Colonic mucosa (tissue), 4 donors: ENCODE data around the gene MT1M. TPM values are rescaled to one million over a fixed set of nuclear protein-coding genes. Genes with fewer than 3 reads are reported as not detected.

Experiments used
- DNase-seq: peaks from one replicate; pipeline ENCODE4 v3.0.0-alpha.2; 2020
- H3K27ac ChIP-seq: fragments of 200-600 bp; one replicate; pipeline ENCODE4 v1.8.0; 2021
- H3K27me3 ChIP-seq: fragments of 200-600 bp; one replicate; pipeline ENCODE4 v1.8.0; 2021
- H3K36me3 ChIP-seq: fragments of 200-600 bp; one replicate; pipeline ENCODE4 v1.8.0; 2021
- H3K4me1 ChIP-seq: fragments of 200-600 bp; one replicate; pipeline ENCODE4 v1.8.0; 2021; ENCODE audit warnings: mild to moderate bottlenecking
- H3K4me3 ChIP-seq: fragments of 200-600 bp; one replicate; pipeline ENCODE4 v1.8.0; 2021
- H3K9ac ChIP-seq, 2 donors: one replicate each; pipeline ENCODE4 v1.7.0; 2013; ENCODE audit warnings: control low read depth in 2 of 2, low read depth in 2 of 2, low read length in 2 of 2
- H3K9me3 ChIP-seq: fragments of 200-600 bp; one replicate; pipeline ENCODE4 v1.8.0; 2021
- intact Hi-C: fragments of 100-400 bp; cut with DNase I; formaldehyde crosslinking; loops from one replicate; pipeline ENCODE4 v1.14.1; 2022
- total RNA-seq, 2 donors: library from RNA; stranded (reverse); fragmentation: NEBNext Ultra II Directional in 1 of 2; extraction: Animal tissue kit (Norgen Biotek cat#: 25700) in 1 of 2; gene quantifications; one replicate each; pipeline ENCODE4 v1.2.1, GENCODE V29; 2021
- TF ChIP-seq, protein P1 (sequence below): fragments of 200-600 bp; IDR thresholded peaks from one replicate; pipeline ENCODE4 v1.8.0; 2022; ENCODE audit warnings: antibody characterized with exemption, mild to moderate bottlenecking
- donor health status: healthy.
- donor health status: DM: no; HTN: no; CAD: no.
- donor health status: DM: no; HTN: no; CAD: no.

The MT1M gene
- total RNA-seq, 2 donors from 2014 or later = 19.0 to 21.2 TPM

DNA sequence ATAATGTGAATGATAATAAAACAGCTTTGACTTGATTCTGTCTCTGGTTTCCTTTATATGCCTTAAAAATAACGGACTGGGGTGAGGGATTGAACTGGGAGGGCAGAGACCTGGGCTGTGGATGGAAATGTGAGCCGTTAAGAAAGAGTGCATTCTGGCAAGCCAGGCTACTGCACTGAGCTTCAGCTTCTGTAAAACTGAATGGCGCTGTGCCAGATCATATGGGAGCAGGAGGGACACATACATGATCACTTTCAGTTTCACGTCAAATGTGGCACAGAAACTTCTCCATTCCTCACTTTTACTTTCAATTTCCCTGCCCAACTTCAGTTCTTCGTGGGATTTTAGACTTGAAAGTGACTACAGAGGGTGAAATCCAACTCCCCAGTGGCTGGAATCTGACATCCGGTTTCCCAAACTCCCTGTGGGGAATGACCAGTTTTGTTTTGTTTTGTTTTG is 23.0 kb upstream of the MT1M start:
- H3K27ac ChIP-seq = peak overlapping the region; percentile 88
- intact Hi-C loops = loop anchor here (10.0 kb wide), 1 partner anchor 95 kb away; no protein-coding TSS in a partner anchor
- H3K9me3 ChIP-seq = no peaks in the 10 kb centered on the region
- peak overlapping the region; percentile 64 to 94 for H3K9ac ChIP-seq
- no peaks in the 10 kb centered on the region for H3K36me3 ChIP-seq
- H3K4me1 ChIP-seq = peaks cover 11% of the 10 kb centered on the region
- peak; percentile 92 for DNase-seq
- H3K4me3 ChIP-seq = peak overlapping the region; percentile 54
- TF ChIP-seq, protein P1, sequence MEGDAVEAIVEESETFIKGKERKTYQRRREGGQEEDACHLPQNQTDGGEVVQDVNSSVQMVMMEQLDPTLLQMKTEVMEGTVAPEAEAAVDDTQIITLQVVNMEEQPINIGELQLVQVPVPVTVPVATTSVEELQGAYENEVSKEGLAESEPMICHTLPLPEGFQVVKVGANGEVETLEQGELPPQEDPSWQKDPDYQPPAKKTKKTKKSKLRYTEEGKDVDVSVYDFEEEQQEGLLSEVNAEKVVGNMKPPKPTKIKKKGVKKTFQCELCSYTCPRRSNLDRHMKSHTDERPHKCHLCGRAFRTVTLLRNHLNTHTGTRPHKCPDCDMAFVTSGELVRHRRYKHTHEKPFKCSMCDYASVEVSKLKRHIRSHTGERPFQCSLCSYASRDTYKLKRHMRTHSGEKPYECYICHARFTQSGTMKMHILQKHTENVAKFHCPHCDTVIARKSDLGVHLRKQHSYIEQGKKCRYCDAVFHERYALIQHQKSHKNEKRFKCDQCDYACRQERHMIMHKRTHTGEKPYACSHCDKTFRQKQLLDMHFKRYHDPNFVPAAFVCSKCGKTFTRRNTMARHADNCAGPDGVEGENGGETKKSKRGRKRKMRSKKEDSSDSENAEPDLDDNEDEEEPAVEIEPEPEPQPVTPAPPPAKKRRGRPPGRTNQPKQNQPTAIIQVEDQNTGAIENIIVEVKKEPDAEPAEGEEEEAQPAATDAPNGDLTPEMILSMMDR = no peak
- H3K27me3 ChIP-seq = no peaks in the 10 kb centered on the region

DNA sequence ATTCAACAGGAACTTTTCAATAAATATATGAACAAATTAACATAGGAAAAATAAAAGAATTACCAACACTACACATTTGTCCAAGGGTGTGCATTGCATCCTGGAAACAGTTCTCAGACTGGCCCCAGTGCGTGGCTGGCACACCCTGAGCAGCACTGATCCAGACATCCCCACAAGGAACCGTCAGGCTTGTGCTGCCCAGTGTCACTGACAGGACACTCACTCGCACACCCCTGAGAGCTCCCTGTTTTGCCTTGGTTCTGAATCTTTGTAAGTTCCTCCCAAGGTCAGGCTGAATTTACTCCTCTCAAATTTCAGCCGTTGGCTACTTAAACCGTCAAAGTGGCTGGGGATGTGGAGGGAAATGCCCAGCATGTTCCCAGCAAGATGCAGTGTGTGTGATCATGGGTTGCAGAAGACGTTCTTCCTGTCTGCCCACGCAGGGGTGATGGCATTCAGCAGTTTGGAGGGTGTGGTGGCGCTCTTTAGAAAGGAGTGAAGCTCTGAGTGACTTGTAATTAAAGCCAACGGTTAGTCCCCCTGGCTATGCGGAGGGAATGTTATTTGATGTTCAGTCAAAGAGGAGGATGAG is 22.3 kb upstream of the MT1M start:
- TF ChIP-seq, protein P1 = no peak
- peak; percentile 61 for DNase-seq
- Histone ChIP-seq H3K4me3 (peak overlapping the region; percentile 54), H3K4me1 (peaks cover 11% of the 10 kb centered on the region), H3K36me3 (no peaks in the 10 kb centered on the region), H3K27ac (peak overlapping the region; percentile 88), H3K27me3 (no peaks in the 10 kb centered on the region), H3K9me3 (no peaks in the 10 kb centered on the region), H3K9ac (peak overlapping the region in 1 of 2 donors; percentile 94)
- intact Hi-C loops = no loop called here

DNA sequence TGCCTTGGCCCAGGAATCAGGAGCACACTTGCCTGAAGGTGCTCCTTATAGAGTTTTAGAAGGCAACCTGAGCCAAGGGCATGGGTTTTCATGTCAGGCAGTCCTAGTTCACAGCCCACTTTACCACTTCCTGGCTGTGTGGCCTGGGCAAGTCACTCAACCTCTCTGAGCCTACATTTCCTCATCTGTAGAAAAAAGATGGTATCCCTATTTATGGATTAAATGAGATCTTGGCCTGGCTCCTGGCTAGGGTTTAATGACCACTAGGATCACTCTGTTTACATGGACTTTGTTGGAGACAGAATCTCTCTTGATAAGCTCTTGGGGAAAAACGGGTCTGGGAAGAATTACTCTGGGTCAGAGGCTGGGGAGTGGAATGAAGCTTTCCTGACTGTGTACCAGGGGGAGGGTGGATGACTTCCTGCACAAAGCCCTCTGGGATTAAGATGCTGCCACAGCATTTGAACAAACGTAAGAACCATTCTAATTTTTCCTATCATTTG is 21.8 kb upstream of the MT1M start:
- Histone ChIP-seq H3K4me3 (peak overlapping the region; percentile 54), H3K9ac (peak overlapping the region in 1 of 2 donors; percentile 94)

DNA sequence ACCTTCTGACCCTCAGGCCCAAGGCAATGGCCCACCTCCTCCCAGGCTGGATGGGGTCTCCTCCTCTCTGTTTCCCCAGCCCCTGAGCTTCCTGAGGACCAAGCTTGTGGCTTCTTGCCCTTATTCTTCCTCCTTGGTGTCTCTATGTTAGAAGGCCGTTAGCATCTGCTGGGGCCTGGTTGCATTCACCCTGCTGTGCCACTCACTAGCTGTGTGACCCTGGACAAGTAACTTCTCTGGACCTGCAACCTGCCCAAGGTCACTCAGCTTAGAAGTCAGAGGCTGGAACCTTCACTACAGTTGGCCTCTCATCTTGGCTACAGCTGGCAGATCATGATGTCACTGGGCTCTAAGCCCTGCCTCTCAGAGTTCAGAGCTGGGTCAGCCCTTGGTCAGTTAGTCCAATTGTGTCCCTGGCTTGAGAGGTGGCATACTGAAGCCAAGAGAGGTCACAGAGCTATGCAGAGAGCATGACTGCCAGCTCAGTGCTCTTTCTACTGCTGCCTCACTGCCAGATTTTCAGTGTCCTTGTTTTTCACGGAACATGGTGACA is 21.1 kb upstream of the MT1M start:
- peak overlapping the region; percentile 88 for H3K27ac ChIP-seq
- no peaks in the 10 kb centered on the region for H3K36me3 ChIP-seq
- peak overlapping the region; percentile 29 to 41 for H3K9ac ChIP-seq
- peak; percentile 28 for DNase-seq
- no peaks in the 10 kb centered on the region for H3K9me3 ChIP-seq
- intact Hi-C loops = no loop called here
- H3K4me3 ChIP-seq = no peak overlapping the region
- peaks cover 11% of the 10 kb centered on the region for H3K4me1 ChIP-seq
- H3K27me3 ChIP-seq = no peaks in the 10 kb centered on the region
- TF ChIP-seq, protein P1 = no peak

More for the DNA sequence above, 21.8 kb upstream of the MT1M start:
- Histone ChIP-seq H3K27me3 (no peaks in the 10 kb centered on the region), H3K27ac (peak overlapping the region; percentile 88), H3K9me3 (no peaks in the 10 kb centered on the region), H3K36me3 (no peaks in the 10 kb centered on the region), H3K4me1 (peaks cover 11% of the 10 kb centered on the region)
- TF ChIP-seq, protein P1 = no peak
- intact Hi-C loops = no loop called here
- no peak for DNase-seq

DNA sequence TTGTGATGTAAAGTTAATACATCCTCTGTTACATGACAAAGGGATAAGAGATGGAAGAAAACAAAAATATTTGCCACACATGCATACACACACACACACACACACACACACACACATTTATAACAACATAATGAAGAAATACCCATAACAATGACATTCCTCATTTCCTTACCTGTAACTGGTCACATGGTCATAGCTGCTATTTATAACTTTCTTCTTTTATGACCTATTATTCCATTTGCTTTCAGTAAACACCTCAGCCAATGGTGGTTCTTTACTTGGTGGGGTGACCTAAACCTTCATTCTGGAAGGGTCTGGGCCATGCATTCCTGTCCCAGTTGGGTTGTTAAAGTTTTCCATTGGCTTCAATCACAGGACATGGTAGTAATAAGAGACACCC is 18.8 kb upstream of the MT1M start:
- no peak overlapping the region for H3K9ac ChIP-seq
- H3K9me3 ChIP-seq = no peaks in the 10 kb centered on the region
- TF ChIP-seq, protein P1 = no peak
- no peak for DNase-seq
- H3K4me1 ChIP-seq = peaks cover 17% of the 10 kb centered on the region
- no peaks in the 10 kb centered on the region for H3K36me3 ChIP-seq
- H3K27me3 ChIP-seq = no peaks in the 10 kb centered on the region
- no peak overlapping the region for H3K27ac ChIP-seq
- no peak overlapping the region for H3K4me3 ChIP-seq
- intact Hi-C loops = no loop called here
